GM10248 (cell line): Measurements from ENCODE around the gene CRYGN.

ENCODE experiments used
- CTCF ChIA-PET: fragments of 300-600 bp; sonication (Branson Sonifier 250); formaldehyde crosslinking; extraction: SDS; loops from one replicate; lab custom pipeline; 2021; ENCODE audit warnings: antibody characterized with exemption; lab: Yijun Ruan, JAX
- POLR2A ChIA-PET: fragments of 350-650 bp; sonication (Branson Sonifier 250); formaldehyde crosslinking; extraction: SDS; loops from one replicate; lab custom pipeline; 2020; ENCODE audit warnings: antibody characterized with exemption; lab: Yijun Ruan, JAX
- DNase-seq: peaks from one replicate; pipeline ENCODE4 v3.0.0; 2012; ENCODE audit errors: extremely low spot score
- TF ChIP-seq, protein P1 (sequence below): IDR thresholded peaks from 2 replicates; pipeline ENCODE4 v1.5.1; 2012; ENCODE audit warnings: mild to moderate bottlenecking, low read depth; ENCODE audit errors: extremely low read depth, missing control alignments, control extremely low read depth

The CRYGN gene

GRCh38 chr7:151416112-151416940 is 23.6 kb downstream of the CRYGN start:
- ChIA-PET CTCF (no interaction called here), POLR2A (no interaction called here)
- TF ChIP-seq, protein P1, sequence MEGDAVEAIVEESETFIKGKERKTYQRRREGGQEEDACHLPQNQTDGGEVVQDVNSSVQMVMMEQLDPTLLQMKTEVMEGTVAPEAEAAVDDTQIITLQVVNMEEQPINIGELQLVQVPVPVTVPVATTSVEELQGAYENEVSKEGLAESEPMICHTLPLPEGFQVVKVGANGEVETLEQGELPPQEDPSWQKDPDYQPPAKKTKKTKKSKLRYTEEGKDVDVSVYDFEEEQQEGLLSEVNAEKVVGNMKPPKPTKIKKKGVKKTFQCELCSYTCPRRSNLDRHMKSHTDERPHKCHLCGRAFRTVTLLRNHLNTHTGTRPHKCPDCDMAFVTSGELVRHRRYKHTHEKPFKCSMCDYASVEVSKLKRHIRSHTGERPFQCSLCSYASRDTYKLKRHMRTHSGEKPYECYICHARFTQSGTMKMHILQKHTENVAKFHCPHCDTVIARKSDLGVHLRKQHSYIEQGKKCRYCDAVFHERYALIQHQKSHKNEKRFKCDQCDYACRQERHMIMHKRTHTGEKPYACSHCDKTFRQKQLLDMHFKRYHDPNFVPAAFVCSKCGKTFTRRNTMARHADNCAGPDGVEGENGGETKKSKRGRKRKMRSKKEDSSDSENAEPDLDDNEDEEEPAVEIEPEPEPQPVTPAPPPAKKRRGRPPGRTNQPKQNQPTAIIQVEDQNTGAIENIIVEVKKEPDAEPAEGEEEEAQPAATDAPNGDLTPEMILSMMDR = no peak

GRCh38 chr7:151415375-151416105 is 24.4 kb downstream of the CRYGN start:
- no peak for DNase-seq
- ChIA-PET POLR2A (no interaction called here), CTCF (no interaction called here)
- TF ChIP-seq, protein P1 = no peak

More at GRCh38 chr7:151416112-151416940, 23.6 kb downstream of the CRYGN start:
- no peak for DNase-seq

GRCh38 chr7:151413241-151413640 is 26.7 kb downstream of the CRYGN start:
- DNase-seq = no peak
- POLR2A ChIA-PET = no interaction called here
- CTCF ChIA-PET = no interaction called here
- TF ChIP-seq, protein P1 = no peak

- ChIA-PET POLR2A (no interaction called here), CTCF (interaction anchor here (1.0 to 1.5 kb wide), 2 partner anchors 11 kb away, joined by 3 read pairs; no protein-coding TSS in a partner anchor)
- TF ChIP-seq, protein P1 = no peak
- no peak for DNase-seq
Measured at GRCh38 chr7:151412318-151412717, 27.6 kb downstream of the CRYGN start.

- ChIA-PET CTCF (interaction anchor here (1.0 to 1.5 kb wide), 2 partner anchors 10 to 11 kb away, joined by 3 read pairs; no protein-coding TSS in a partner anchor), POLR2A (no interaction called here)
Measured at GRCh38 chr7:151411551-151411950, 28.4 kb downstream of the CRYGN start.

More at GRCh38 chr7:151411551-151411950, 28.4 kb downstream of the CRYGN start:
- TF ChIP-seq, protein P1 = no peak
- no peak for DNase-seq
